ENCODE results near the gene SLMAP.

The SLMAP gene

DNA sequence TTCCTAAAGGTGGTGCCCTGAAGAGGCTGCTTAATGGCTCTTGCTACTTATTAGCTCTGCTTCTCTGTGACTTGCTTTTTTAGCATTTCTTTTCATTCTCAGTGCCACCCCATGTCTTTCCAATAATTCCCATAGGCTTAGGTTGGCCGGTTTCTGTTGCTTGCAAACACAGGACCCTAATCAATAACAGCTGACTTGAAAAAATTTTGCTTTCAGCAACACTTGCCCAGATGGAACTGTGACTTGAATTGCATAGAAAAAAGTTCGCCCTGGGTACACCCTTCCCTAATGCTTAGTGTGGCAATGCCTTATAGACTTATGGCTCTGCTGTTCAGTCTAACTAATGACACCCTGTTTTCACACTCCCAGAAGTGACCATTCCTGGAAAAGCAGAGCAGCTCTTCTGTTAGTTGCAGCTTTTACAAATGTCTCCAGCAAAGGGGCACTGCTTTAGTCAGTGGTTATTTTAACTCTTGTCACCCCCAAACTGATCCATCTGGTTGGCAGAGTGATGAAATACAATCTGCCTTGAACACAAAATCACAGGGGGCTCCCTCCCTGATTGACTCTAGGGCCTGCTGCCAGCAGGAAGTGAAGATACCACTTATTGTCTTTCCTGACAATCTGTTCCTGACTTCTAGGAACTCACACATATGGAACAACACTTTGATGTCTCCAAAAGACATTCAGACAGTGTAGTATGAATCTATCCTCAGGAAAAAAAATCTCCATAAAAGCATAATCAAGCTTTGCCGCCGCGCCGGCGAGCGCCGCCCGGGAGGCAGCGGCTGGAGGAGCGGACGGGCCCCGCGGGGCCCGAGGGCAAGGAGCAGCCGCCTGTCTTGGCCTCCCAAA lies 9.7 kb upstream of the SLMAP start:
- in situ Hi-C loops (cut with MboI; ENCODE audit: low sequenced_read_pairs), result no loop called here

DNA sequence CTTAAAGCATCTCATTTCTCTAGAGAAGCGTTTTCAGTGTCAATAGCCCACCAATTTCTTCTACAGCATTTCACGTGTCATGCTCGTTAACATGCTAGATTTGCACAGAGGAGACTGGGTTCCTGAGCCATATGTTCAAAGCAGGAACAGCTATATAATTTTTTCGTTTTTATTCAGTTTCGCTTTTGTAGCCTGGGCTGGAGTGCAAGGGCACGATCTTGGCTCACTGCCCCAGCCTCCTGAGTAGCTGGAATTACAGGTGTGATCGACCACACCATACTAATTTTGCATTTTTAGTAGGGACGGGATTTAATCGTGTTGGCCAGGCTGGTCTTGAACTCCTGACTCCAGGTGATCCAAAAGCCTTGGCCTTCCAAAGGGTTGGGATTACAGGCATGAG lies 6.6 kb upstream of the SLMAP start:
- in situ Hi-C loops (cut with MboI; ENCODE audit: low sequenced_read_pairs), result no loop called here

DNA sequence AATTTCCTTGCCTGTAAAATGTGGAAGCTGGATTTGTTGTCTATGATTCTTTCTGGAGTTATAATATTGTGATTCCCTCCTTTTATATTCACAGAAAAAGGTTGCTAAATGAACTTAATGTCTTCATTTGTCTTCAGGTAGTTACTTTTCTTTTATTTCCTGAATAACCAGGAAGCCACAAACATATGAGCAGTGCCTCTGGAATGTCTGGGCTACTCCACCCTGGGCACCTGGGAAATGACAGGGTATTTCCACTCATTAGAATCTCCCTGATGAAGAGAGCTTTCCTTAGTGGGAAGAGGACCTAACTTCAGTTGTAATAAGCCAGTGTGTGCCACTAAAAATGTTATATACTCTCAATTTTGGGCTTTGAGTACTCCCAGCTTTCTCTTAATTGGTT lies 3.8 kb upstream of the SLMAP start:
- in situ Hi-C loops (cut with MboI; ENCODE audit: low sequenced_read_pairs), result no loop called here

DNA sequence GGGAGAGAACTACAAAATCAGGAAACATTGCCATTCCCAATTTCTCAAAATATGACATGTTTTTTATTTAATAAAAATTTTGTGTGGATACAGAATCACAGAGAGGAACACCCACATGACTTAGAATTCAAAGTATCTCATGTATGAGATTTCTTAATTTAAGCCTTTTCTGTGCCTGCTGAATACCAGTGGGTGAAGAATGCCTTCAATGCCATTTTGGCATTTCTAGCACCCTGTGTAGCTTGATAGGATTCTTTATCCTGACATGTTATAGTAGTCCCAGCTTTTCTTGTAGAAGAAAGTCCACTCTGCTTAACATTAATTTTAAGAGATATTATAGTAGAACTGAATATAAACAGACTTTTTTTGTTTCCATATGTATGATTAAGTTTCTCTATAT lies 3.1 kb upstream of the SLMAP start:
- in situ Hi-C loops (cut with MboI; ENCODE audit: low sequenced_read_pairs), result no loop called here

DNA sequence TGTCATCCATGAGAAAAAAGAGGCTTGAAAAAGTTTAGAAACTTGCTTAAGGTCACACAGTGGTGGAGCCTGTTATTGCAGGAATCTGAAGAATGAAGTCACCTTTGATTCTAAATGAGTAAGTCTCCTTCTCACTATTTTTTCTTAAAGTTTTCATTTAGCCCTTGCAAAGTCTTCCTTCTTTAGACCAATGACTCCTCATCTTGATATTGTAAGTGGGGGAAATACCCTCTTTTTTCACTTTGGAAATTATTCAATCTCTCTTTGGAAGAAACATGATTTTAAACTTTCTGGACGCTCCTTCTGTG lies 787 bp upstream of the SLMAP start:
- in situ Hi-C loops (cut with MboI; ENCODE audit: low sequenced_read_pairs), result no loop called here

DNA sequence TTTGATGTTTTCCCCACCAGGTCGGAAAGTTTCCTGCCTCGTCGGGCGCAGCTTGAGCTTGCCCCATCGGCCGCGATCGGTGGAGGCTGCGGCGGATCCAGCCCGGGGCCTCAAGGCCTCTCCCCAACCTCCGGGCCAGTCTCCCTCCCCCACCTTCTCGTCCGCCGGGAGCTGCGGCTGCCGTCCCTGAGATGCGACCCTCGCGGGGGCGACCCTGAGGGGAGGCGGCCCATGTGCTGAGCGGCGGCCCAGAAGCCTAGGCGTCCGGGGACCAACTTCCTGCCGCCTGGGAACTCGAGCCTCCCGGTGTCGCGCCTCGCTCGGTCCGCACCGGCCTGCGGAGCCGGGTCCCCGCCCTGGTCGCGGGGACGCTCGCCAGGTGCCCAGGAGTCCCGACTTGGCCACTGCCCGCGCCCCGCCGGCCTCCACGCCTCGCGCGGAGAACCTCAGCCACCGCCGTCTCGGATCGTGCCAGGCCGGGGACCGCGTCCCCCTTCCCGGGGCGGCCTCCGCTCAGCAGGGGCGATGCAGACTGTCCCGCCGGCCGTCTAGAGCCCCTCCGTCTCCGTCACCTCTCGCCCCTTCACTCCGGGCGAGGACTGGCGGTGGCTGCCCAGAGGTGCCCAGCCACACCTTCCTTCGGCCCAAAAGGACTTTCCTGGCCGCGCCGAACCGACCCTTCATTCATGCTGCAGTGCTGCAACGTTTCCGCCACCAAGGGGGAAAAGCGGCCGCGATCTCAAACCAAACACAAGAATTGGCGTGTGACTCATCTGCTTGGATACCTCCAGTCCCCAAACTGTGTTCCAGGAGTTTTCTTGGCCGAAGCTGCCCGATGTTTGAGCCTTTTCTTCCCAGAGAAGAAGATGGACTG lies 656 bp downstream of the SLMAP start:
- in situ Hi-C loops (cut with MboI; ENCODE audit: low sequenced_read_pairs), result no loop called here

DNA sequence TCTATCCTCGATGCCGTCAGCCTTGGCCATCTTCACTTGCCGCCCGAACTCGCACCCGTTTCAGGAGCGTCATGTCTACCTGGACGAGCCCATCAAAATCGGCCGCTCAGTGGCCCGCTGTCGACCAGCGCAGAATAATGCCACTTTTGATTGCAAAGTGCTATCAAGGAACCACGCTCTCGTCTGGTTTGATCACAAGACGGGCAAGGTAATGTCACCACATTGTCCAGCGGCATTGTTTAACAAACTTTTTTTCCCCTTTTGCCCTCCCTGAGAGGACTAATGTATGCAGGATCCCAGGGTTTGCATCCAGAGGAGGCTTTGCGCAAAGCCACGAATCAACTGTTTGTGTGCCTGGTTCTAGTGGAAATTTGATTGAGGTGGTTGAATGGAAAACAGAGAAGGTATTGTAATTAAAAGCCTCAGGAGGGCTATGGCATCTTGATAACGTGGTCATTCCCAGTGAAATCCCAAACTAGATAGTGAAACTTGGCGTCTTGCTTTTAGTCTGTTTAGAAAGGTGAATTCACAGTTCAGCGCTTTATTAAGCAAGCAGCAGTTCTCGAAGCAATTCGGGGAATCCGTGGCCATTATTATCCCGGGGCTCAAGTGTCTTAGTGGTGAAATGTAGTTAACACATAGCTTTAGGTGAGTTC lies 1.7 kb downstream of the SLMAP start:
- in situ Hi-C loops (cut with MboI; ENCODE audit: low sequenced_read_pairs), result no loop called here

DNA sequence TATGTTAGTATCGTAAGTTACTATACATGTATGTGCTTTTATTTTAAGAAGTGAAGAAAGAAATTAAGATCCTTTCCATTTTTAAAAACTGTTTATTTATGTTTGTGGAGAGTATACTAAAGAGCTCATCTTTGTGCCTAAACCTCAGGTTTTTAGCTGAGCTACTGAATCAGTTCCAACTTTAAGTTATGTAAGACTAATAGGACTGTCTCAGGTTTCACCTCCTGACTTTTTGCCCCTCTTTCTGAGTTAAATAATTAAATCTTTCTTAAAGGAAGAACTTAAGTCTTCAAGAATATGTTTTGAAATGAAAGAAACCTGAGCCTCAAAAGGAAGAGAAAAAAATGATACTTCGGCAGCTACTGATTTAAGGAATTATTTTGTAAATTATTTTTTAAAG lies 2.6 kb downstream of the SLMAP start:
- in situ Hi-C loops (cut with MboI; ENCODE audit: low sequenced_read_pairs), result no loop called here

DNA sequence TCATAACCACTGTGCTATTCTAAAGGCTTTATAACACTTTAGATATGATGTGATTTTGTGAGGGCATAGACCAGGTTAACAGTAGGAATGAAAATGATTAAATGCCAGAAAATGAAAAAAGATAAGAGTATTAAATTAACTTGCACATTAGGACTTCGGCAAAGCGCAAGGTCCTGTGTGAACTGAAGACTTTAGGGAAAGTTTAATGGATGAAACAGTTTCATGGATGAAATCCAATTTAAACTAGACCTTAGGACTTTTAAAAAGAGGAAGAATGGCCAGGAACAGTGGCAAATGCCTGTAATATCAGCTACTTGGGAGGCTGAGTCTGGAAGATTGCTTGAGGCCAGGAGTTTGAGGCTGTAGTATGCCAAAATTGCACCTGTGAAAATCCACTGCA lies 8.7 kb downstream of the SLMAP start:
- in situ Hi-C loops (cut with MboI; ENCODE audit: low sequenced_read_pairs), result no loop called here

DNA sequence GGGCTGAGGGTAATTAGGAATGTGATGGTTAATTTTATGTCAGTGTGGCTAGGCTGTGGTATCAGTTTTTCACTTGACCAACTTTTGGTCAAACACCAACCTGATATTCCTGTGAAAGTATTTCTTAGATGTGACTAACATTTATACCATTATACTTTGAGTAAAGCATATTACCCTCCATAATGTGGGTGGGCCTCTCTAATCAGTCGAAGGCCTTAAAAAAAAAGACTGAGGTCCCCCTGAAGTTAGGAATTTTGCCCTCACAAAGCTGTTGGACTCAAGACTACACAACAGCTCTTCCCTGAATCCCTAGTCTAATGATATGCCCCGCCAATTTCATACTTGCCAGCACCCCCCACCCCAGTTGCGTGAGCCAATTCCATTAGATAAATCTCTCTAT lies 12.5 kb downstream of the SLMAP start:
- in situ Hi-C loops (cut with MboI; ENCODE audit: low sequenced_read_pairs), result no loop called here

DNA sequence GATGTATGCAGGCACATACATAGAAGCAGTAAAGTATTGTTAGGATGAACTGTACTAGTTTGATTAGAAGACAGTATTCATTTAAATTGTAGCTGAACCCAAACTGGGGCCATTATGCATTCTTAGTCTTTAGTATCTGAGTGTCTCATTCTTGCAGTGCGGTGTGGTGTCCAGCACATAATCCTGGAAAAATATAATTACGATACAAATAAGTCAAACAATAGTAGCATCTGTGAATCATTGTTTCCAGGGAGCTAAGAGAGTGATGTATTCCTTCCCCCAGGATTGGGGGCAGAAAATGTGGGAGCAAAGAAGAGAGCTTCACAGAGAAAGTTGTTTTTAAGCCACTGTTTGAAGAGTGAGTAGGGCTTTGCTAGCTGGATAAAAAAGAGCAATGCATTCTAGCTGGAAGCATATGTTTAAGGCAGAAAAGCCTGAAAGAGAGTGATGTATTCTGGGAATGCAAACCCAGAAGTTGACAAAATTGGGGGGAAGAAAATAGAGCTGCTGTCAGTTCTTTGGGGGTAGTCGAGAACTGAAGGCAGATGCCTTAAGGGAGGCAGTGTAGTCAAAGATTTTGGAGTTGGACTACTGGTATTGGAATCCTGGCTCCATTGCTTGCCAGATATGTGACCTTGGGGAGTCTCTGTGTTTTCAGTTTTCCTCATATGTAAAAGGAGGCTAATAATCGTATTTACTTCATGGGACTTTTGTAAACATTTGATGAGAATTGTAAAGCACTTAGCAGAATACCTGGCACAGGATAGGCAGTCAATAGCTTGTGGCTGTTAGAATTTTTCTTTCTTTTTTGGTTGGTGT lies 14.1 kb downstream of the SLMAP start:
- in situ Hi-C loops (cut with MboI; ENCODE audit: low sequenced_read_pairs), result no loop called here

DNA sequence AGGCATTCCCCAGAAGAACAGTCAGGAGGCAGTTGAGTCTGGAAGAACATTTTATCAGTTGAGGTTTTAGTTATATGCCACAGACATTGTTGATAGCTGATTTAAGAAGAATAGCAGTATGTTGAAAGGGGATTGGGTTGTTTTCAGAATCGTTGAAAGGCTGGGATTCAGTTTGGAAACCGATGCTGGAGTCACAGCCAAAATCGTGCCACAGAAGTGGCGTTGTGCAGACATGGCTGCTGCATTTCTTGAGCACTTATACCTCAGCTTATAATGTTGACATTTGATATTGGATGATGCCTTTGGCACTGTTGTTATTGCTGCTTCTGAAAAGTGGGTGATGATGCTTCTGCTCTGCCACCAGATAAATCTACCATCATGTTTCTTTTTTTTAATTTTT lies 16.1 kb downstream of the SLMAP start:
- in situ Hi-C loops (cut with MboI; ENCODE audit: low sequenced_read_pairs), result no loop called here

DNA sequence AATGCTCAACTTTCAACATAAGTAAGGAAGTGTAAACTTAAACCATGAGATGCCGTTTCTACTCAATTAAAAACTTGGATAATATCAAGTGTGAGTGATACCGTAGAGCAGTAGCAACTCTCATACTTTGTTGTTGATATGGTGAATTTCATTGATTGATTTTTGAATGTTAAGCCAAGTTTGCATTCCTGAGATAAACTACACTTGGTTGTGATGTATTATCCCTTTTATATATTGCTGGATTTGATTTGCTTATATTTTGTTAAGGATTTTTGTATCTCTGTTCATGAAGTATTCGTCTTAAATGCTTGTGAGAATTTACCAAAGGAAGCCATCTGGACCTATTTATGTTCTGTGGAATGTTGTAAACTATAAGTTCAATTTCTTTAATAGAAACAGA lies 21.7 kb downstream of the SLMAP start:
- in situ Hi-C loops (cut with MboI; ENCODE audit: low sequenced_read_pairs), result no loop called here

DNA sequence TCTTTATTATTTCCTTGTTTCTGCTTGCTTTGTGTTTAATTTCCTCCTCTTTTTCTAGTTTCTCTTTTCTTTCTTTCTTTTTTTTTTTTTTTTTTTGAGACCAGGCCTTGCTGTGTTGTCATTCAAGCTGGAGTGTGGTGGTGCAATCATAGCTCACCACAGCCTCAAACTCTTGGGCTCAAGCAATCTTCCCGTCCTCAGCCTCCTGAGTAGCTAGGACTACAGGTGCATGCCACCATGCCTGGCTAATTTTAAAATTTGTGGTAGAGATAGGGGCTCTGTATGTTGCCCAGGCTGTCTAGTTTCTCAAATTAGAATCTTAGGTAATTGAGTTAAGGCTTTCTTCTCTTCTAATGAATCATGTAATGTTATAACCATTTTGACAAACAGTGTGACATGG lies 22.4 kb downstream of the SLMAP start:
- in situ Hi-C loops (cut with MboI; ENCODE audit: low sequenced_read_pairs), result no loop called here

DNA sequence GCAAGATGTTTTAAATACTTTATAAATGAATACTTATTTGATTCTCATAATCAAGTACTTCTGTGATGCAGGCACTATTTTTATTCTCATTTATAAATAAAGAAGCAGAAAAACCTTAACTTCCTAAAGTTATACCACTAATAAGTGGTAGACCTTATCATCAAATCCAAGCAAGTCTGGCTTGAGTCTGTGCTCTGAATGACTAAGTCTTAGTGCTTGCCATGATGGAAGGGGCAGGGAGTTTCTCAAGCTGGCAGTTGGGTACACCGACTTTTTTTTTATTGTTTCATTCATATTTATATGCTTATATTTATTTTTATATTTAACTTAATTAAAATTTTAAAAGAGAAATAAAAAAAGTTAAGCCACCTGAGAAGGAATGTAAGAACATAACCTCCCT lies 23.6 kb downstream of the SLMAP start:
- in situ Hi-C loops (cut with MboI; ENCODE audit: low sequenced_read_pairs), result no loop called here

DNA sequence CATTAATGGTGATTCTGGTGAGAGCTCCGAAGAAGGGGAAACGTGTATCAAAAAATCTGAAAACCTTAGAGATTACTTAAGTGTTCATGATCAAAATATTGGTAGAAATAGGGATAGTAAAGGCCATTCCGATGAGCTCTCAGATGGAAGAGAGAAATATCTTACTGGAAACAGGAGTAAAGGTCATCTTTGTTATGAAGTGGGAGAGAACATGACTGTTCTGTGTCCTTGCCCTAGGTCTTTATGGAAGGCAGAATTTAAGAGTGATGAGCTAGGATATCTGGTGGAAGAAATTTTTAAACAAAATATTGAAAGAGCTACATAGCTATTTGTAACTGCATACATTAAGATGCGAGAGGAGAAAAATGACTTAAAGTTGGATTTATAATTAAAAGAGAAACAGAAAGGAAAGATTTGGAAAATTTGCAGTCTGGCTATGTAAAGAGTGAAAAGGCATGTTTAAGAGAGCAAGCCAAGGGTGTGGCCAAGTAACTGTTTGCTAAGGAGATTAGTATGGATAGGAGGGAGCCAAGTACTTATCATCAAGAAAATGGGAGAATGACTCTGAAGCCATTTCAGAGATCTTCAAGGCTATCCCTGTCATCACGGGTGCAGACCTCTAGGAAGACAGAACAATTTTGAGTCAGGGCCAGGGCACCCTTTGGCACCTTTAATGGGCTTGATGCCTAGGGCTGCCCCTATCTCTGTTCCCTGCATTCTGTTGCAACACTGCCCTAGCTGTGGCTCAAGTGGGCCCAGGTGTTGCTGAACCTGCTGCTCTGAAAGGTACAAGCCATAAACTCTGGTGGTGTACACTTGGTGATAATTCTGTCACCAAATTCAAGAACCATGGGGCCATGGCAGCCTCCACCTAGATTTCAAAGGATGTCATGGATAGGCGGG lies 27.3 kb downstream of the SLMAP start:
- in situ Hi-C loops (cut with MboI; ENCODE audit: low sequenced_read_pairs), result no loop called here

DNA sequence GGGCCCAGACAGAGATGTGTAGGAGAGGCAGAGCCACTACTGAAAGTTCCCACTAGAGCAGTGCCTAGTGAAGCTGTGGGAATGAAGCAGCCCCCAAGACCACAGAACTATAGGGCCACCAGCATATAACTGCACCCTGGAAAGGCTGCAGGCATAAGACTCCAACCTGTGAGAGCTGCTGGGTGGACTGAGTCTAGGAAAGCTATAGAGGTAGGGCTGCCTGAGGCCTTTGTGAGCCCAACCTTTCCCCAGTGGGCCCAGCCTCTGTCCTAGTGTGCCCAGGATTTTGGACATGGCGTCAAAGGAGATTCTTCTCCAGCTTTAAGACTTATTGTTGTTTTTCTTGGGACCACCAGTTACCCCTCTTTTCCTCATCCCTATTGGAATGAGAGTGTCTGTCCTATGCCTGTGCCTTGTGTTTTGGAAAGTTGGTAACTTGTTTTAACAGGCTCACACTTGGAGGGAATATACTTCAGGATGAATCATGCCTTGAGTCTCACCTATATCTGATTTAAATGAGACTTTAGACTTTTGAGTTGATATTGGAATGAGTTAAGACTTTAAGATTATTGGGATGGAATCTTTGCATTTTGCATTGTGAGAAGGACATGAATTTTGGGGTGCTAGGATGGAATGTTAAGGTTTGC lies 28.1 kb downstream of the SLMAP start:
- in situ Hi-C loops (cut with MboI; ENCODE audit: low sequenced_read_pairs), result no loop called here

DNA sequence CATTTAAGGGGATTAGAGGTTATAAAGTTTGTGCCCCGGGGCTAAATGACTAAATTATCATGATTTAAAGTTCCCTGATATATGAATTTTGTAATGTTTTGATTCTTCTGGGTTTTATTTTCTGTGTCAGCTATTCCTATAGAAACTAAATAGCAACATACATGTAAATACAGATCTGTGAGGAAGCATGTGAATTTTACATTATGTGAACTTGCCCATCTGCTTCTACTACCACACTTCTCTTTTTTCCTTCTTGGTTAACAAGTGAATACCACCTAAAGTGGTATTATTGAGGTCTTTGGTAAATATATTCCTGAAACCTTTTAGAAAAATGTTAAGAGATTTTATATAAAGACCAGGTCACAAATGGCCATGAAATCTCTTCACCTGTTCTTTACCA lies 29.3 kb downstream of the SLMAP start:
- in situ Hi-C loops (cut with MboI; ENCODE audit: low sequenced_read_pairs), result no loop called here

DNA sequence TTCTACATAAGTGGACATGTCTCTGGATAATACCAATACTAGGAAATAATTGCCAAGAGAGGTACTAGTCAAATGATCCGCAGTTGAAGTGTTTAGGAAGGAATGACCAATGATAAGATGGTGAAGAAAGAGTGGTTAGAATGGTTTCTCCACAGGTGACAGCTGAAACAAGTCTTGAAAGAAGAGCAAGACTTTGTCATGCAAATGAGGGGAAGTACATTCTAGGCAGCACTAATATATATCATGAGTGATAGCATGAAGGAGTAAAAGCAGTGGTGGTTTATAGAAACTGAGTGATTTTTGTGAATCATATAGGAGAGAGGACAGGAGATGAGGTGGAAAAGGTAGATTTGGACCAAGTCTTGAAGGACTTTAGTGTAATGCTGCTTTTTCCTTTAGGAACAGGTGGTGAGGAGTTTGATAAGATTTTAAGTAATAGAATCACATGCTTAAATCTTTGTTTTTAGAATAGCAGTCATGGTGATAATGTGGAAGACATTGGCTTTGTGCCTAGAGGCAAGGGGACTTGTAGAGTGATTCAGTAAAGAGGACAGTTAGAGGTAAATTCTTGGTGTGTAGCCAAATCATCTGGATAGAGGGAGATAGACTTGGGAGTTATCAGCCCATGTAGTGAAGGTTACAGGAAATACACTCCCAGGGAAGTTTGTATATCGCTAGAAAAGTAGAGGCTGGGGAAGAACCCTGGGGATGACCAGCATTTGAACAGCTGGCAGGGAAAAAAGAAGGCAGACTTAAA lies 31.9 kb downstream of the SLMAP start:
- in situ Hi-C loops (cut with MboI; ENCODE audit: low sequenced_read_pairs), result no loop called here
